GM19468 (cell line): Measurements from ENCODE around the gene B3GALT6.
A peak's percentile ranks its signal among the peaks of the same experiment; 100 is the strongest.

ENCODE experiments used
- ATAC-seq: cut with Tn5 transposase; IDR thresholded peaks from one replicate; pipeline ENCODE4 v1.9.1; 2021; ENCODE audit warnings: mild to moderate bottlenecking, moderate library complexity, moderate number of reproducible peaks; ENCODE audit not compliant: unreplicated experiment; ENCODE audit errors: extremely low read depth

The B3GALT6 gene

DNA sequence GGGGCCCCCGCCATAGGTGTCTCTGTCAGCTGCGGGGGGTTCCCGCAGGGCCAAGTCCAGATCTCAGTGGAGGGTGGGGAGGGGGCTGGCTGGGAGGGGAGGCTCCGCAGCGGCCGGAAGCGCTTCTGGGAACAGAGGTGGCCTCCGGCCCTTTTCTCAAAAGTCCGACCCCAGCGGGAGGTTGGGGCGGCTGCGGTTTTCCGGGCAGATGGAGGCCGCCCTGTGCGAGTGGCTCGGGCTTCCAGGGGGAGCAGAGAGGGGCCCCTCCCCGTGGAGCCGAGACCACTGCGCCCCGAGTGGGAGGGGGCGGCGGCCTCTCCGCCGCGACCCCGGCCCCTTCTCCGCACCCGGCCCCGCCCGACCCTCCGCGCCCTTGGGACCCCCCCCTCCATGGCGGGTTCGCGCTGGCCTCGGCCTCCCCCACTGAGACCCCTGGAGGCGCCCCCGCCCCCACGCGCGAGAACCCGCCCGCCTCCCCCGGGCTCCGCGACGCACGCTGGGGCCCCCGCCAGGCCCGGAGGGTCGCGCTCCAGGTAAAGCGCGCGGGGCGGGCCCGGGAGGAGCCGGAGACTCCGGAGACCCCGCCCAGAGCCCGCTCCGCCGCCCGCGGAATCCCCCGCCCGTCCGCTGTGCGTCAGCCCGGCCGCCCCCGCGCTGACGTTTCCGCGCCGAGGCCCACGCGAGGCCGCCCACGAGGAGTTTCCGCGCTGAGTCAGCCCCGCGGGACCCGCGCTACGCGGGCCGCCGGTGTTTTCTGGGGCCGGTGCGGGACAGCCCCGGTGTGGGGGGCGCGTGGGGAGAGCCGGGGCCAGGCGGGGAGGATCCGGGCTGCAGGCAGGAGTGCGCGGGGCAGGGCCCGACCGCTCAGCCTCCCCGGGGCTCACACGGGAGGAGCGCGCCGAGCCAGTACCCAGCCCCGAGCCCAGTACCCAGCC lies 30.9 kb upstream of the B3GALT6 start:
- ATAC-seq: peak; percentile 17

DNA sequence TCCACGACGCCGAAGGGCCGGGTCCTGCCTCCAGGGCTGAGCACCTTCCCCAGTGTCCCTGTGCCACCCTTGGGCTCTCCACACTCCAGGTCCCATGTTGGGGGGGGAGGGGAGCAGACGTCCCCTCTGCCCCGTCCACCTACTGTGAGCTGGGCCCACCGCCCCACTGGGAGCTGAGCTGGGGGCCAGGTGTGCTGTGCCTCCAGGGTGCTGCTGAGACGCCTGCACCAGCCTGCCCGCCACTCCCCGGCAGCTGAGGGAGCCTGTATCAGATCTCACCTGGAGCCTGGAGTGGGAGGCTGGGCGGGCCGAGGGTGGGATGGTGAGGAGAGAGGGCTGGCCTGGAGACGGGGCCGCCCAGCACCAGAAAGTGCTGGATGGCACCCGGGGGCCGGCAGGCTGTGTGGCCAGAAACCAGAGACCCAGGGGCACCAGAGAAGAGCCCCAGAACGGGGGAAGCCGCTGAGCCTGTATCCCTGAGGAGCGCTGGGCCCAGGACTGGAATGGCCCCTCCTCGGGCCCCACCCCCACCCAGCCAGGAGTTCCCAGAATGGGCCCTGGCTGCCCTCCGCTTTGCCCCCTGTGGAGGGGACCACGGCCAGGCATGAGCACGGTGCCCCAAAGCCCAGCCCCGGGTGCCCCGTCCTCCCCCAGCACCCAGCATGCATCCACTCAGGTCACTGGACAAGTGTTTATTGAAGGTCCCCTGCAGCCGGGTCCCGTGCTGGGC lies 29.0 kb upstream of the B3GALT6 start:
- ATAC-seq: no peak

DNA sequence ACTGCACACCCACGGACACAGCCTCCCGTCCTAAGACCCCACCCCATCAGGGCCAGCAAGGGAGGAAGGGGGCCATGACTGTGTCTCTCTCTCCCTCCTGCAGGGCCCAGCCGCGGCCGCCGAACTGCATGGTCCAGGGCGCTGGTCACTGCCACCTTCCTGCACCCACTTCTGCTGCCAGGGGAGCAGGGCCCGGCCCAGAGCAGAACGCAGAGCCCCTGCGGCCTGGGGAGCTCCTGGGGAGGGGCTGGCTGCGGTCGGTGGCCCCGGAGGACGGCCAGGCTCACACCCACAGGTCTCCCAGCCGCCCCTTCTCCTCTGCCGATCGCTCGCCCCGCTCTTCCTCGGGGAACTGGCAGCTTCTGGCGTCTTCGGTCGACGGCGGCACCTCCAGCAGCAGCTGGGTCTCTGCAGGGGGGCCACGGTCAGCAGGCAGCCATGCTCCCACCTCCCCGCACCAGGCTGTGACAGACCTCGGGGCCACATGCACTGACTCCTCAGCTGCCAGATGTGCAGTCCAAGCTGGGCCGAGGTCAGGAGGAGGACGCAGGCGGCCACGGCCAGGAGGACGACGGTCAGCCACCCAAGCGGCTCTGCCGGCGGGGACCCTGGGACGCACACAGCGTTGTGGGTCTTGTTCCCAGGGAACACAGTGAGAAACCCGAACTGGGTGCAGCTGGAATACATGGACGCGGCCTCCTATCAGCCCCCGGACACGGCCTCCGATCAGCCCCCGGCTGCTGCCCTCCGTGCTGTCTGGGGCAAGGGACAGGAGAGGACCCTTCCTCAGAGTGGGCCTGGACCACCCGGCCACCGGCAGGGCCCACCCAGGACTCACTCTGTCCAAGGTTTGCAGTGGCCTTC lies 28.2 kb upstream of the B3GALT6 start:
- no peak for ATAC-seq

DNA sequence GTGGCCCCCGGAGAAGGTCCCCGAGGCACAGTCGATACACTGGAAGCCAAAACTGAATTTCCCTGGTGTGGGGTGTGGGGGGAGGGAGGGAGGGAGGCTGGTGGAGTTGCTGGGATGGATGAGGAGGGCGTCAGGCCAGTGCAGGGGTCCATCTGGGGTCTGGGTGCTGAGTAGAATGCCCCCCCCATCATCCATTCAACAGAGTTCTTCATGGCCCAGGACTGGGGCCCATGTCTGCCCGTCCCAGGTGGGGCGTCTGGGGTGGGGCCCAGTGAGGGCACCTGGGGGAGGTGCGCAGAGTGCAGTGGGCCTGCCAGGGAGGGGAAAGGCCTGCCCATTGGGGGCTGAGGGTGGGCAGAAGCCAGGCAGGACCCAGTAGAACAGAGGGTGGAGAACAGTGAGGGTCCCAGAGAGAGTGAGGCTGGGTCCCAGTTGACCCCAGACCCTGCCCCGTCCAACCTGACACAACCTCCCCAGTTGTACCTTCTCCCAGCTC lies 27.6 kb upstream of the B3GALT6 start:
- ATAC-seq: no peak

DNA sequence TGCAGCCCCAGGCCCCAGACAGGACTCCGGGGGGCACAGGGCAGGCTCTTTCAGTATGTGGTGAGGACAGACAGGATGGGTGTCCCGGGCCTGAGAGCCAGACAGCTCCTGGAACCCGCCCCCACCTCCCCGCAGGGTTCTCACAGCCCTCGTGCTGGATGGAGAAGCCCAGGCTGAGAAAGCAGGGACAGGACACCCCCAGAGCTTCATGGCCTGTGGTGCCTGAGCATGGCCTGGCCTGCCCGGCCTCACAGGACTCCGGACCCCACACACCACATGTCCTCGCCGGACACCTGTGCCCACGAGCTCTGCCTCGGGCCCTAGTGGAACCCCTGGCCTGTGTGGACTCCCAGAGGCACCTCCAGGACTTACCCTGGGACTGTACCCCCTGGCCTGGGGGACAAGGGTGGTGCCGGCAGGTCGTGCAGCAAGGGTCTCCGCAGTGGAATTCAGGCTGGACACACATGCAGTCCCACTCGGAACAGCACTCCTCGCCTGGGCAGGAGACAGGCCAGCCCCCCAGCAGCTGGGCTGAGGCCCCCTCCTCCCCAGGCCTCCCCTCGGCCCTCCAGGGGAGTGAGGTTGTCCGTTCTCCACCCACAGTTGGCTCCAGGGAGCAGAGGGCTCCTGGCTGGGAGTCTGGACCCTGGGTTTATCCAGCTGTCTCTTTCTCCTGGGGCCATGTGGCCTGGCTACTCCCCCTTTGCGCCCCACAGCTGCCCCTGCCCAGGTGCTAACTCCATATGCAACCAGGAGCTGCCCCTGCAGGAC lies 26.9 kb upstream of the B3GALT6 start:
- ATAC-seq: no peak

DNA sequence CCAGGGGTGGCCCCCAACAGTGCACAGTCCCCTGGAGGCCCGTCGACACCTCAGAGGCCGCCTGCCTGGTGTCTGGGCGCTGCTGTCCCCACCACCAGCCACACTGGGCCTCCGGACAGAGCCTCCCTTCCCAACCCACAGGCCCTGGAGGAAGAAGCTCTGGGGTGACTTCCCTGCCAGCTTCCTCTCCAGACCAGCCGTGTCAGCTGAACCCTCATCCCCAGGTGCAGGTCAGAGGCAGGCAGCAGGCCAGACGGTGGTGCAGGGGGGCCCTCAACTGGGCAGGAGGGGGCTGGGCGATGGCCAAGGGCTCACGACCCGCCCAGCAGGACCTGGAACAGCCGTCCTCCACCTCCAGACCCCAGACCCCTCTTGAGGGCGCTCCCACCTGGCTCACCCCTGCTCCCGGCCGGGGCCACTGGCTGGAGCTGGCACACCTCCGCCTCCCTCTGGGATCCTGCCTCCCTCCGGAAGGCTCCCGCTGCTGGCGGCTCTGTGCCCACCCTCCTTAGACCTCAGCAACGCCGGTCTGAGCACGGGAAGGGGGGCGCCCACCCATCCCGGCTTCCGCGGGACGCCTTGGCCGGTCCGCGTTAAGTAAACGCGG lies 26.2 kb upstream of the B3GALT6 start:
- ATAC-seq: no peak

DNA sequence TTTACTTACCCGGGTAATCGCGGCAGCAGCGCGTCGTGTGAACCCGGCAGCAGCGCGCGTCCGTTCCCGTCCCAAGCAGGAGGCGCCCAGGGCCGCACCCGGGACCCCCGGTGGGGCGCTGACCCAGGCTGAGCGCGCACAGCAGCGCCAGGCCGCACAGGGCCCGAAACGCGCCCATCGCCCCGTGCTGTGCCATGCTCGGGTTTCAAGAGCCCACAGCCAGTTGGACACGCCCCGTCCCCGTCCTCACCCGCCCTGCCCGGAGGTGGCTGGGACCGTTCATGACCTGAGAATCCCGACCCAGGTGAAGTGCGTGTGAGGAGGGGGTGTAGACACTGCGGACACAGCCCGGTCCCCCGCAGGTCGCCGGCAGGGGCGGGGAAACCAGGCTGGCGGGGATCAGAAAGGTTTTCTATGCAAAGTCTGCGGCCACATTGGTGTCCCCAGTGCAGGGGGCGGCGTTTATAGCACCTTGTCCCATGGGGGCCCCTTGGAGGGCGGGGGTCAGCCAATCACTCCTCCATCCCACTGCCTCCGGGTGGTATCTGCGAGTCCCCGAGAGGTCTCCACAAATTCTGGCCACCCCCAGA lies 25.6 kb upstream of the B3GALT6 start, which contains the start of gene TNFRSF18:
Gene TNFRSF18 (minus strand): TSS at position 217 of the 590 bp plus-strand sequence. CDS start 21 bp downstream, at position 196.
- no peak for ATAC-seq

DNA sequence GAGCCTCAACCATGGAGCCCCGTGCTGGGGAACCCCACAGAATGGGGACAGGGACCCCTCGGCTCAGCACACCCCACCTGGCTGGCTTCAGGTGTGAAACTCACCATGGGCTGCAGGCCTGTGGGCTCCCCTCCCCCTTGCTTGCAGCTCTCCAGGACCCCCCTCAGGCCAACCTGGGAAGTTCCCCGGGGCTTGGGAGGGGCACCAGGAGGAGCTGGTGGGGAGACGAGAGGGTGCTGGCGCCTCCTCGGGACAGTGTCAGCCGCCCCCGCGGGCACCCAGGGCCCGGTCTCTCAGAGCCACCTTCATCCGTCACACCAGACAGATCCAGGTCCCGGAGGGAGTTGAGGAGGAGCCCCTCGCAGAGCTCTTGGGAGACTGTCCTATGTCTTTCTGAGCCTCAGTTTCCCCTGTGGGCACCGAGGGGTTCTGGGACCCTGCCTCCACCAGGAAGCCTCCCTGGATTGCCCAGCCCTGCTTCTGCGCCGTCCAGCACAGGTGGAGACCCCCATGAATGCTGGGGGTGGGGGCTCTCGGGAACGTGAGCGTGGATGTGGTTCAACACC lies 25.0 kb upstream of the B3GALT6 start:
- no peak for ATAC-seq

DNA sequence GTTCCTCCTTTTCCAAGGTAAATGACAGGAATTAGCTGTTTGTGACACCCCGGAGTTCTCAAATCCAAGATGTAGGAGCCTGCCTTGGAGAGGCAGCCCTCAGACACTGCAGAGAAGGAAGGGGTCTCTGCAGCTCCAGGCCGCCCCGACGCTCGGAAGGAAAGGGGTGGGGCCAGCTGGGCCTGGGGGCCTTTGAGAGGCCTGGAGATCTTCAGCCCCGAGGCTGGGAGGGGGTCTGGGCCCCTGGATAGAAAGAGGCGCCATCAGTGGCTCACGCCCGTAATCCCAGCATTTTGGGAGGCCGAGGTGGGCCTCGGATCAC lies 24.5 kb upstream of the B3GALT6 start:
- no peak for ATAC-seq

DNA sequence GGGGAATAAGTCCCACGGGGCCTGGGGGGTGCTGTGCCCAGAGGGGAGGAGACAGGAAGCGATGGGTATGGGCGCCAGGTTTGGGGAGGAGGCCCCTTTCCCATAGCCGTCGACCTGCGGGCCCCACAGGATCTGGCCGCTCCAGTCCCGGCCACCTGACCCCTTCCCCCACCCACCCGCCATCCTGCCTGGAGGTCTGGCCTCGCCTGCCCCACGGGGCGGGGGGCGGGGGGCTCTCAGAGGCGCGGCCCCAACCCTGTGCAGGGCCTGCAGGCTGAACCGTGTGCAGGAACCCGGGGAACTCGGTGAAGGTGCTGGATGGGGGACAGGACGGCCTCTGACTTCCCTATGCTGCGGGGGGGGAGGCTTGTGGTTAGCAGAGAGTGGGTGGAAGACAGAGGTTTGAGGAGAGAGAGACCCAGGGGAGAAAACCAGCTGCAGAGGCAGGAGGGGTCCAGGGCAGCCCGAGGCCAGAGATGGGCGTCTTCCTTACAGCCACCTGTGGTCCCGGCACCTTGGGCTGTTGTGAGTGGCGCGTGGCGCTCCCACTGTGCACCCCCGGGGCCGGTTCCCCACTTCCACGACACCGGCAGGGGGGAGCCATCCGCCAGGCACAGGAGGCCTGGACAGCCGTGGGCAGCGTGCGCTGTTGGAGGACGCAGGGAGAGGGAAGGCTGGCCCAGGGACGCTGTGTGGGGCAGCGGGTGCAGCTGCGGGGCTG lies 23.2 kb upstream of the B3GALT6 start:
- no peak for ATAC-seq

DNA sequence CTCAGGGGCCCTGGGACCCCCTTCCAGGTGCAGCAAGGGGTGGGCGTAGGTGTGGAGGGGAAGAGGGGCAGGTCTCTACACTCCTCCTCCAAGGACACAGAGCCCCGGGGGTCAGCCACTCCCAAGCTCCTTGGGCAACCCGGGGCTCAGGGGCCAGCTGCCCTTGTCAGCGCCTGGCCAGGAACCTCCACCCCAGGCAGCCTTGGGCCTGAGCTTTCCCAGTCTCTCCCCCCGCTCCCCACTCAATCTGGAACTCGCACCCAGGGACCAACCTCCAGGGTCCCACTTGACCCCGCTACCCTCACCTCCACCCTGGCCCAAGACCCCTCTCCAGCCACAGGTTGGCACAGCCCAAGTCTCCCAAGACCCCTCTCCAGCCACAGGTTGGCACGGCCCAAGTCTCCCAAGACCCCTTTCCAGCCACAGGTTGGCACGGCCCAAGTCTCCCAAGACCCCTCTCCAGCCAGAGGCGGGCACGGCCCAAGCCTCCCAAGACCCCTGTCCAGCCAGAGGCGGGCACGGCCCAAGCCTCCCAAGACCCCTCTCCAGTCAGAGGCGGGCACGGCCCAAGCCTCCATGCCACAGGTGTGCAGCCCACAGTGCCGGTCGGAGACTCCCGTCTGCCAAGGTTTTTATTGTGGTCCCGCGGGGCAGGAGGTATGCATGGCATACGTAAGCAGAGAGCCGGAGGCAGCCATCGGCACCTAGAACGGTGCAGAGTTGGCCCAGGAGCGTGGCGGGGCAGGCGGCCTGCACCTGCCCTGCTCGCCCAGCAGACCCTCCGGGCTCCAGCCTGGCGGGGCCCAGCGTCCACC lies 21.1 kb upstream of the B3GALT6 start:
- no peak for ATAC-seq

DNA sequence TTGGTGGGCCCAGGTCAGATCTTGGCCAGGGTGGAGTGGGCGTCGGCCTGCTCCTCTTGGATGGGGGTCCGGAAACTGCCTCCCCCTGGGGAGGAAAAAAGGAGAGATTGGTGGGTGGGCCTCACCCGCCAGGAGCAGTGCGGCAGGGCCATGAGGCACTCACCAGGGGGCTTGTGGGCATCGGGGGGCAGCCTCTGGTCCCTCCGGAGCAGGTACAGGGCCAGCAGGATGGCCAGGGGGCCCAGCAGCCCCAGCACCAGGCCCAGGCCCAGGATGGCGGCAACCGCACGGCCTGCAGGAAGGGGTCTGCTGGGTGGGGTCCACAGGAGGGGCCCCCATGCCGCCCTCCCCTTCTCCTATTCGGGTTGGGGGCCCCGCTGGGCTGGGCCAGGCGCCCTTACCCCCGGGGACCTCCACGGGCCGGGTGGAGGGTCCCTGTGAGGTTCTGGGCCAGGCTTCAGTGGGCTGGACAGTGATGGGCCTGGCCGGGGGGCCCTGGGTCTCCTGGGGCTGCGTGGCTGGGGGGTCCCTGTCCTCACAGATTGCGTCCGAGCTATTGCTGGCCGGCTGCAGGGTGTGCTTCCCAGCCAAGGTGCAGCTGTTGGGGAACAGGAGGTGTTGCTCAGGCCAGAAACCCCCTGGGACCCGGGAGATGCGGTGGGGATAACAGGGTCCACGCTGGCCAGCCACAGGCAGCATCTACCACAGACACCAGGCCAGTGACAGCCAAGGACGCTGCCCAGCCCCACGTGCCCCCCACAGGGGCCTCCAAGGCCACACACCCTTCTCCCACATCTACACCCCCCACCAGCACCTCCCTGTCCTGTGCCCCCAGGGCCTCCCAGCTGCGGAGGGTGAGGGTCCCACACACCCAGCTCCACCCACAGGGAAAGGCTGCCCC lies 20.2 kb upstream of the B3GALT6 start:
- no peak for ATAC-seq

DNA sequence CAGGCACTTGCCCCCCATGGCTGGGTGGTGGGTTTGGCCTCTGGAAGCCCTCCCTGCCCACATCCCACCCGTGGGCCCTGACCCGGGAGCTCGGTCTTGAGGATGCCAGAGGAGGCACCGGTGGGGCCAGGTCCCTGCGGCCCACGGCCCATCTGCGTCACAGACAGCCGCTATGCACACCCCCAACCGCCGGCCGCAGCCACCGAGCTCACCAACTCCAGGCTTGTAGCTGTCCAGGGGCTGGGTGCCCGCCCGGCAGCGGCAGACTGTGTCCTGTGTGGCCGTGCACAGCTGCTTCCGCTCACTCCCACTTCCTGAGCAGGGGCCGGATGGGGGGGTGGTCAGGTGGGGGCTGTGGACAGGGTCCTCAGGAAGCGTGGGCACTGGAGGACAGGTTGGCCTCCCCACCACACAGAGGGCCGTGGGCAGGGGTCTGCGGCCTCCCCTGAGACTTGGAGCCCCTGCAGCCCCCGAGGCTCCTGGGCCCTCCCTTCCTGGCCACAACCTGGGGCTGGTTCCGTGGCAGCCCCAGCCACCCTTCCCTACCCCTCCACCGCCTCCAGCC lies 19.2 kb upstream of the B3GALT6 start:
- no peak for ATAC-seq

DNA sequence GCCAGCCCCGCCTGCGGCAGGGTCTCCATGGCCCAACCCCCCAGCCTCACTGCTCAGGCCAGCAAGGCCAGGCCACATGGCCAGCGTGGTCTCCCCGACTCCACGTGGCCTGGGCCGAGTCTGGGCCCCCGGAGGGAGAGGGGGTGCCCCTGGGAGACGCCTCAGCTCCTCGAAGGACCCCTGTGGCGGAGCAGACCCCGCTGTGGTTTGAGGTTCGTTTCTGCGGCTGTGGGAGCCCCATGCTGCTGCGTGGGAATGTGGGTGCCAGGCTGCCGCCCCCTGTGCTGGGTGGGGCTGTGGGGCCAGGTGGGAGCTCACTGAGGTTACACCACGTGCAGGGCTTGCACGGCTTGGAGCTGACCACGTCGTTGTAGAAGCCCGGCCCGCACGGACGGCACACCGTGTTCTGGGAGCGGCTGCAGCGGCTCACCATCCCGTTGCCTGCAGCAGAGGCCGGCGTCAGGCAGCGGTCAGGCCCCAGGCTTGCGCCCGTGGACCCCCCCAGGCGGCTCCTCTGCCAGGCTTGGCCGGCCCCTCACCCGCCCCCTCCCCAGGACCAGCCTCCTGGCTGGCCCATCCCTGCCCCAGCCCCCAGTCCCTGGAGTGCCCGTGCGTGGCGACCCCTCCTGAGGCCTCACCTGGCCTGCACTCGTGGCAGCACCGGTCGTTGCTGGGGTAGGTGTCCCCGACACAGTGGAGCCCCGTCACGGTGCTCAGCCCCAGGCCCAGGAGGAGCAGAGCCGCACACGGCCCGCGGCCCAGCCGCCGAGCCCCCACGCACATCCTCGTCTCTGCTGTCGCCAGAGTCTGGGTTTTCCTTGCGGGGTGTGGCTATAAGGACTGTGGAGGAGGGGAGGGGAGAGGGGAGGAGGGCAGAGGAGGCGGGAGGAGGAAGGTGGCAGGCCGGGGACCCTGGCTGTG lies 18.4 kb upstream of the B3GALT6 start, which contains the start of gene TNFRSF4:
Gene TNFRSF4 (minus strand): TSS at position 809 of the 921 bp plus-strand sequence. CDS start 26 bp downstream, at position 783.
- no peak for ATAC-seq
